Left hindlimb (tissue), 1 donor: ENCODE data around the gene GRAMD1B.

Source experiments
- DNase-seq: peaks from one replicate; pipeline ENCODE4 v3.0.0-alpha.2; 2018

The GRAMD1B gene

GRCh38 chr11:123409456-123410217 is 20.4 kb upstream of the GRAMD1B start:
- DNase-seq = no peak

GRCh38 chr11:123410218-123410549 is 19.9 kb upstream of the GRAMD1B start:
- no peak for DNase-seq

- DNase-seq = no peak
These were observed 16.4 kb upstream of the GRAMD1B start for GRCh38 chr11:123413636-123414035.

GRCh38 chr11:123416566-123416965 is 13.5 kb upstream of the GRAMD1B start:
- no peak for DNase-seq

- no peak for DNase-seq
These were observed 11.5 kb upstream of the GRAMD1B start for GRCh38 chr11:123418351-123419114.

- DNase-seq = no peak
These were observed 10.2 kb upstream of the GRAMD1B start for GRCh38 chr11:123419731-123420452.

- DNase-seq = no peak
These were observed 8.5 kb upstream of the GRAMD1B start for GRCh38 chr11:123421589-123421988.

- DNase-seq = no peak
These were observed 4.7 kb upstream of the GRAMD1B start for GRCh38 chr11:123425367-123425766.

GRCh38 chr11:123426789-123427188 is 3.3 kb upstream of the GRAMD1B start:
- no peak for DNase-seq

GRCh38 chr11:123427405-123427804 is 2.7 kb upstream of the GRAMD1B start:
- no peak for DNase-seq

GRCh38 chr11:123428116-123428715 is 1.9 kb upstream of the GRAMD1B start:
- no peak for DNase-seq

GRCh38 chr11:123429336-123429735 is 733 bp upstream of the GRAMD1B start:
- no peak for DNase-seq

GRCh38 chr11:123430721-123431497 is 840 bp downstream of the GRAMD1B start:
- DNase-seq = peak; percentile 63

- DNase-seq = no peak
These were observed 1.6 kb downstream of the GRAMD1B start for GRCh38 chr11:123431619-123432018.

GRCh38 chr11:123434262-123434661 is 4.2 kb downstream of the GRAMD1B start:
- no peak for DNase-seq

- DNase-seq = no peak
These were observed 4.8 kb downstream of the GRAMD1B start for GRCh38 chr11:123434911-123435310.

GRCh38 chr11:123437236-123437979 is 7.3 kb downstream of the GRAMD1B start:
- DNase-seq = no peak

- no peak for DNase-seq
These were observed 8.1 kb downstream of the GRAMD1B start for GRCh38 chr11:123438131-123438627.

- DNase-seq = no peak
These were observed 9.5 kb downstream of the GRAMD1B start for GRCh38 chr11:123439616-123440015.

GRCh38 chr11:123441161-123441560 is 11.1 kb downstream of the GRAMD1B start:
- no peak for DNase-seq

- DNase-seq = no peak
These were observed 14.0 kb downstream of the GRAMD1B start for GRCh38 chr11:123443851-123444623.
